ENCODE data around the gene ZDHHC3.
"Not testable (repeated sequence)": the region's sequence is repeated elsewhere in the genome, so short reads cannot be mapped to it uniquely, and the experiment has no call there.

ZDHHC3 gene

DNA sequence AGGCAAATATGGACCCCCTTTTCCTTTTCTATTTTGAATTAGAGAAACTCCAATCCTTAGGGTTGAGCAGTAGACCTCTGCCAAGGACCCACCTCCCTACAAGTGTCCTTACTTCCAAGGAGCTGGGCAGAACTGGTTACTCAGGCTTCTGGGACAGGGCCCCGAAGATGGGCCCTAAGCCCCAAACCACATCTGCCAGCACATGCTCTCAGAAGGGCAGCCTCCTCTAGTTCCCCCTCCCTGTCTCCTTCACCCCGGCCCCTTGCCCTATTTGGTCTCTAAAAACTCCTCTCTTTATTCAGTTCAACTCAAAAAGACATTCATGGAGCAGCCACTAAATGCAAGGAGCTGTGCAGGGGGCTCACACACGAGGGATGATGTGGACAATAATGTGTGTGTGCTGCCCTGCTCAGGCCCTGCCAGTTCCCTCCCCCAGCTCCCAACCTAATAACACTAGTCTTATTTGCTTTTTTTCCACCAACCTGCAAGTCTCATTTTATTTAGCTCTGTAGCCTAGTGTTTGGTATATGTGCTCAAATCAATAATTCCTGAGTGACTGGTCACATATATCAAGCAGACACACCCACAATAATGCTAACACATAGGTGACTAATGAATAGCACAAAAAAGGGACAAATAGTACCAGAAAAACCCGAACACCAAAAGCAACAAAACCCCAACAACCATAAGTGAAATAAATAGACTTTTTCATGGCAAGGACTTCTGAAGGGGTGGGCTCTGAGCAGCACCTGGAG, 12.2 kb downstream of the ZDHHC3 start:
- DNase-seq = no peak

DNA sequence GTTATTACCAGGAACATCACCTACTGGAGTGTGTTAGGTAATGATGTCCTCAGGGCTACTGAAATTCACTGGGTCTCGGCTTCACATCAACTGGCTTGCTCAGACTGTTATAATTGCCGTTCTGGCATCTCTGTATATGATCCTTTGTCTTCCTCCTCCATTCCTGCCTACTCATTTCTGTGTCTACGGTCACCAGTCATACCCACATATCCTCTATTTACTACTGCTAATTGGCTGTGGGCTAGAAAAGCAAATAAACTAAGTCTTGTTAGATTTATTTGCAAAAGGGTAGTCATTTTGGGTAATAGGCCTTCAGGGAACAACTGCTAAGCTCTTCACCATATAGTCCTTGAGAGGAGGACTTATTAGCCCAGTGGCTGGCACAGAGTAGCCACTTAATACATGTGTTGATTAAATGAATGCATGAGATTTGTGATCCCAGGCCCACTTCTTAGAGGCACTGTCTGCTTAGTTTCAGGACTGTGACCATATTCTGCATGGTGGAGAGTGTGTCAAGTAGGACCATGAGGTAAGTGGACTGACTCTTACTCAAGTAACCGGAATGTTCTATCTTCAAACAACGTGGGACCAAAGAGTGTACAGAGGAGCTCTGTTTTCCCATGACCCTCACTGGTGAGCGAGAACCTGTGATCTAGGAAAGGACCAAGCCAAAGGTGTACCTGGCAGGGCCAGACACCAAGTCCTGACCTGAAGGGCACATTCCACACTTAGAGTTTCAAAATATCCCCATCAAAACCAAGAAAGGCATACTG, 13.2 kb downstream of the ZDHHC3 start:
- no peak for DNase-seq

GRCh38 chr3:44961888-44962287, 14.1 kb downstream of the ZDHHC3 start:
- DNase-seq = no peak

GRCh38 chr3:44960387-44961026, 15.5 kb downstream of the ZDHHC3 start:
- no peak for DNase-seq

GRCh38 chr3:44958386-44958785, 17.6 kb downstream of the ZDHHC3 start:
- no peak for DNase-seq

GRCh38 chr3:44957986-44958385, 18.0 kb downstream of the ZDHHC3 start:
- DNase-seq = no peak

GRCh38 chr3:44955917-44956316, 20.1 kb downstream of the ZDHHC3 start:
- no peak for DNase-seq

DNA sequence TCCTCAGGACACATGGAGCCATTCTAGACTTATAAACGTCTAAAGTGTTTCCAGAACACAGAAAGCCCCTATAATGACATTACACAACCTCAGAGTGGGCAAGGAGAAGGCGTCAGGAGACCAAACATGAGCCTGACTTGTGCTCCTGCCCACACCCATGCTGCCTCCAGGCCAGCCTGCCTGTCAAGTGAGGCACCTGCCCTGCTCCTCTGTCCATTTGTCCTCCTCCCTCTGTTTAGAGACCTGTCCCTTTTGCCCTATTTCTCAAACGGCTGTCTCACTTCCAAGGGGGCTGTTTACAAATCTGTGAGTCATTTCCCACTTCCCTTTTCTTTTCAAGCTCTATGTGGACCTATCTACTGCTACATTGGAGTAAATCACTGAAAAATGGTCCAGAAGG, 21.0 kb downstream of the ZDHHC3 start:
- no peak for DNase-seq

DNA sequence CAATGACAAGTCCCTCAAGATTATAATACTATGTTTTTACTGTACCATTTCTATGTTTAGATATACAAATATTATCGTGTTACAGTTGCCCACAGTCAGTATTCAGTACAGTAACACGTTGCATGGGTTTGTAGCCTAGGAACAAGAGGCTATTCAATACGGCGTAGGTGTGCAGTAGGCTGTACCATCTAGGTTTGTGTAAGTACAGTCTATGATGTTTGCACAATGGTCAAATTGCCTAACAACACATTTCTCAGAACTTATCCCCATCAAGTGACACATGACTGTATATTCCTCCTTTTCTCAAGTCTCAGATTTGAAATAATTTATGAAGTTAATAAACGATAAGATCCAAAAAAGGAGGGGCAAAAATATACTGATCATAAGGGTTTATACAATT, 21.7 kb downstream of the ZDHHC3 start:
- no peak for DNase-seq

DNA sequence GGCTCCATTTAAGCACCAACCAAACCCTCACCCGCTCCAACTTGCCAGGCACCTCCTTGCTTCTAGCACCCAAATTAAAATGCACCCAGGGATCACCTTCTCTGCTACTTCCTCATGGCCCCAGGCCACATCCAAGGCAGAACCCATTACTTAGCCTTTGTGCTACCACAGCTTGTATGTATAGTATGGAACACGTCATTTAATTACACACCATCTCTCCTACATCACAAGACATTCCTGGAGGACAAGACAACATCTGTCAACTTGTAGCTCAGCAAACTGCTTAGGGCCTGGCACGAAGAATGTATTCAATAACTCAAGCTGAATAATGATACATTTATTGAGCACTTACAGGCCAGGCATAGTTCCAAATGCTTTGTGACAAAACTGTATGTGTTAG, 23.3 kb downstream of the ZDHHC3 start:
- DNase-seq = no peak

DNA sequence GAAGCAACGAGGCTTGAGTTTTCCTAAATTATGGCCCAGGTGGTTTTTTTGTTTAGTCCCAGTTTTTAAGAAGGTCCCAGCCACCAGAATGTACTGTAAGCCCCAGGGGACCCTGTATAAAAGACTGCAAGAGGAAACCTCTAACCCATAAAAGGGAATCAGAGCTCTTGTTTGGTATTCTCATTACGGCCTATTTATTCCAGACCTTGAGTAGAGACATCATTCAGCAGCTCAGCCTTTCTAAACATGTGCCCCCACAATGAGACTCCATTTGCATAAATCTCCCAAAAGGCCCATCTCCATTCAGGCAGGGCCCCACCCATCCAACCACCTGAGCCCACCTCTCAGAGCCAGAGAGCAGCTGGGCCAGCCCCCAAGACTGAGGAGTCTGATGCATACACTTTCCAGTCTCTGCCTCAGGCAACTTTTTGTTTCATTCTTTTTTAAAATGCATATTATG, 25.7 kb downstream of the ZDHHC3 start:
- no peak for DNase-seq

GRCh38 chr3:44949770-44950169, 26.2 kb downstream of the ZDHHC3 start:
- not testable (repeated sequence) for DNase-seq

DNA sequence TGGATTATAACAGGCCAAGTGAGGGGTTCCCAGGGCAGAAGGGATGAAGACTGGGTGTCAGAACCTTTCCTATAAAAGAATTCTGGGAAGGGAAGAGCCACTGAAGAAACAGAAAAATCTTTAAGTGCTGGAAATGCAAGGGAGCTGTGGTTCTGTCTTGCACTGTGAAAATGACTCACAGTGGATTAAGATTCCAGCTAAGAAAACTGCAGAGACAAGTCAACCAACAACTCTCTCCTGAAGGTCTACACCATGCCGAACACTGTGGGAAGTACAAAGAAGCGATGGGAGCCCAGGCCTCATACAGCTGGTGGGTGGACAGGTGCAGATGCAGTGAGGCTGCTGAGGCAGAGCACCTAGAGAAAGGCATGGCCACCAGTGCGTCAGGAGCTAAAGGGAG, 27.7 kb downstream of the ZDHHC3 start:
- DNase-seq = no peak

DNA sequence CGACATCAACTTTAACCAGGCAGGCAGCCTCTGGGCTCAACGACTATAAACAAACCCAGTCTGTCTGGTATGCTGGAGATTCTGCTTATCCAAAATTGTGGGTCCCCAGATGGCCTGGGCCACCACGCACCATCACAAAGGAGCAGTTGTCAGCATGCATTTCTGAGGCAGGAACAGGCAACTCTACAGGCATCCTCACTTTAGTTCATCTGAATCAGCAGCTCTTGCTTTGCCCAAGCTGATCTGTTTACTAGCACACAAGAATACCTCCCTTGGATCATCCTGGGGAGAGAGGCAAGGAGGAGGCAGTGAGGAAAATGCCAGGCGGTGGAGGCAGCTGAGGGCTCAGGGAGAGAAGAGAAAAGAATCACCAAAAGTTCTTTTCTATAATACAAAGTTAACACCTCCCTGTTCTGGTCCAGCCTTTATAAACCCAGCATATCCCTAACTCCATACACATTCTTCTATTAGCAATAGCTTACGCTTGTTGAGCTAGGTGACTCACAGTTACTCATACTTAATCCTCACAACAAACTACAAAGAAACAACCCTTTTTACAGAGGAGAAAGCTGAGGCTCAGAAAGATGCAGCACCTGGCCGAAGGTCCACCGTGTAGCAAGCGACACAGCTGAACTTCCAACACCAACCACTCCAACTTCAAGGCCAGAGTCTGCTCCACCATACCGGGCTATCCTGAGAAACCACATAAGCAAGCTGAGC, 33.6 kb downstream of the ZDHHC3 start:
- DNase-seq = no peak

DNA sequence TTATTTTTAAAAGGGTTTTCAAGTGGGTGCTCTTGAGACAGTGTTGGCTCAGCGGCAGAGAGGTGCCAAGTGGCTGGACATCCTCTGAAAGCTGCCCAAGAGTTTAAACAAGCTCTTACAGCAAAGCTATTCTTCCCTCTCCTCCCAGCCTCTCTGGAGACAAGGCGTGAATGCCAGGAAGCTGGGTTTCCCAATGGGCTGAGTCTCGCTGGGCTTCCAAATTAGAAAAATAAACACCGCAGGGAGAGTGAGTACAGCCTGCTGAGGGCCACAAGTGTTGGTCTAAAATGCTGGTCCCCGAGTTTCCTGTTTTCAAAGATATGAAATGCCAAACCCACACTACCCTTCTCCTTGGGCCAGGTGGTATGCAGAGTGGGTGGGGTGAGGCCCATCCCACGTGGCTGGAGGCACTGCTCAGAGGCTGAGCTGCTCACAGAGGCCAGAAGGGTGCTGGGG, 36.4 kb downstream of the ZDHHC3 start:
- no peak for DNase-seq

DNA sequence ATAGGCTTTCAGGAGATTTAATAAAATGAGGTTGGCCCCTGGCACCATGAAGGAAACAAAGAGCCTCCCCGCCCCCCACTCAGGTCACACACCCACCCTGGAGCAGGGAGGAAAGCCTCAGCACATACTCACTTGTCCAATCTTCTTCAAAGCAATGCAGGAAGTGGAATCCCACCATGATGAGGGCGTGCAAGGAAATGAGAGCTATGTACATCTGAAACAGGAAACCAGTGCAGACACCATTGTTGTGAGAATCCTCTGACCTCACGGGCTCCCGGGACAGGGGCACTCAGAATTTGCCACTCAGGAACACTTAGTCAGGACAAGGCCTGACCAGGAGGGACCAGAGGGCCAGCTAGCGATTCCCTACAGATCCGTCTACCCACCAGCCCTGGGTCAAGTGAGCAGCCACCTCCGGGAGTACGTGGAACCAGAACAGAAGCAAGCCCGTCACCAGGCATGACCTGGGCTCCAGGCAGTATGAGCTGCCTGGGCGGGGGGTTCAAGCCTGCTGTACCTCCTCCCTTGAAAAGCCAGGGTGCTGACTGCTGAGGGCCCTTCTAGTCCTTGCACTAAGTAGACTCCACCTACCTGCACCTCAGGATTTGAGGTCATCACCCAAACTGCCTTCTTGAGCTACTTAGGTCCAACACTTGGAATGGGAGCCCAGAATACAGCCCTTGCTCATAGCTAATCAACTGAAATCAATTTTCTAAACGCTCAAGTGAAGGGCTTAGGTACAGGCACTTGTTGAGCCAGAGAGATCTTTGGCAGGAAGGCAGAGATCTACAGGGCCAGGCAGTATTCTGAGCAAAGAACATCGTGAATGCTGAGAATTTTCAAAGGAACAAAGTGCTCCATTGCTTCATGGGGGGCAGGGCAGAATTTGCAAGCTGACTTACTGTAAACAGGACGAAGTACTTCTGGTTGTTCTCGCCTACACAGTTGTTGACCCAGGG, 42.7 kb downstream of the ZDHHC3 start:
- no peak for DNase-seq

DNA sequence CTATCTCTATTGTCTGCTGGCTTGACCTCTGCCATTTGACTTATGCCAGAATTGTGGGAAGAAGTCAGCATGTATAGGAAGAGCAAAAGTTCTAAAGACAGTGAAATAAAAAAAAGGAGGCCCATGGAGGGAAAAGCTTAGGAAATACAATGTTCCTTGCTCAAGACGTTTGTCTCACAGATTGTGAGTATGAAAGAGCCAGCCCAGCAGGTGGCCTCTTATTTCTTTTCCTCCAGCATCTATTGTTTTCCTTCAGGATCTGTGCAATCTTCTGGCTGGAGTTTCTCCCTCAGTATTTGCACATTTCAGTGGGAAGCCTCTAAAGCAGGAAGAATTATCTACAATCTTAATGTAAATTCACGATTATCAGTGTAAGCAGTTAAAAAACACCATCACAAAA, 43.7 kb downstream of the ZDHHC3 start:
- DNase-seq = no peak

GRCh38 chr3:44931791-44932190, 44.2 kb downstream of the ZDHHC3 start:
- no peak for DNase-seq

DNA sequence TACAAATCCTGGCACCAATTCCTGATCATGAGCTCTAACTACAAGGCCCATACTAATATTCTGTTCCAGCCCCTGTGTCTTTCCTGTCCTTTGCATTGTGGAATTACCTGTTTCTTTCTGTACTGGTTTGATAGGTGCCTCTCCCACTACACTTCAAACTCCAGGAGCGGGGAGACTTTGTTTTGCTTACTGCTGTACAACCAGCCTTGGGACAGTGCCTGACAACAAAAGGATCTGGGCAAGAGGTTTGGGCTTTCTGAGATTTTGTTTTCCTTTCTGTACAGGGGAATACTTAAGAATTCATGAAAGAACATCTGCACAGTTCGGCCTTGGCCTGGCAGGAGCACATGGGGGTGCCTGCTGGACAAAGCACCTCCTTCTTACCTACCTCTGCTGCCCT, 45.1 kb downstream of the ZDHHC3 start:
- DNase-seq = no peak

DNA sequence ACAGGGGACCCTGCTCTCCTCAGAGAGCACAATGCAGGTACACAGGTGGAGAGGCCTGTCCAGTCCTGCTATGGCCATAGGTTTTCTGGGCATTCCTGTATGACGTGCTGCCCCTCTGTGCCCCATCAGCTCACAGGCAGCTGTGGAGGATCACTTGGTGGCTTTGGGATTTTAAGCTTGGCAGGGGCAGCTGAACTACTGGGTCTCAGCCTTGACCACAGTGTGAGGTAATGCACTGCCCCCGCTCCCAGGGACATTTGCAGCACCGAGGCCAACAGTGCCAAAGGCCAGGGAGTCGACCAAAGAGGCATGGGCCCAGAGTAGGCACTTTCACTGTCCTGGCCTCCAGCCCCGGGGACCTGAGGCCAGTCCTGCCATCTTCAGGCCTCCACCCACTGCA, 46.2 kb downstream of the ZDHHC3 start:
- no peak for DNase-seq

DNA sequence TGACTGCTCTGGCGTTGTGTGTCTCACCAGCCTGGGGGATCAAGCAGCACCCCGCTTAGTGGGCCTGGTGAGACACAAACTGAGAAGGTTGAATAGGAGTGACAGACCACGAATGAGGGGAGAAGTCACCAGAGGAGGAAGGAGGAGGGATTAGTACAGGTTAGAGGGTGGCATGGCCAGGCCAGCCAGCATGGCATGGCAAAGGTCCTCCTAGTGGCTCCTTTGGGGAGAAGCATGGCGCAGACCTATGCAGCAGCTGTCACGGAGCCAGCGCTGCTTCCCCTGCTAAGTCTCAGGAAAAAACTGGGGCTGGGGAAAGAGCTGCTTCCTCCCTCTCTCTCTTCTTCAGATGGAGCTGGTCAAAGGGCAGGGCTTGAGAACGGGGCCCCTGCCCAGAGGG, 48.6 kb downstream of the ZDHHC3 start:
- no peak for DNase-seq

GRCh38 chr3:44926921-44927320, 49.1 kb downstream of the ZDHHC3 start:
- no peak for DNase-seq

All from stimulated activated CD4-positive, alpha-beta T cell treated with anti-CD3 and anti-CD28 coated beads, Interleukin-4, amount 100 ng/mL, for 4 hours (primary cell).